Progenitor cell of endocrine pancreas (in vitro differentiated cells): Measurements from ENCODE around the gene OTOGL. TPM values are rescaled to one million over a fixed set of nuclear protein-coding genes. Genes with fewer than 3 reads are reported as not detected.

Source experiments
- DNase-seq: peaks from one replicate; pipeline ENCODE4 v3.0.0; 2021; ENCODE audit warnings: low spot score; ENCODE audit not compliant: unreplicated experiment
- H3K27ac Mint-ChIP-seq: 2 replicates; pipeline ENCODE4 v1.8.0; 2021; ENCODE audit warnings: mild to moderate bottlenecking, moderate library complexity, mixed read lengths
- H3K27me3 Mint-ChIP-seq: 2 replicates; pipeline ENCODE4 v1.8.0; 2021; ENCODE audit warnings: mixed read lengths
- H3K36me3 Mint-ChIP-seq: 2 replicates; pipeline ENCODE4 v1.8.0; 2022; ENCODE audit warnings: mixed read lengths; ENCODE audit not compliant: insufficient read depth
- H3K4me1 Mint-ChIP-seq: 2 replicates; pipeline ENCODE4 v1.8.0; 2021; ENCODE audit warnings: low read depth, mixed read lengths
- H3K4me3 Mint-ChIP-seq: 2 replicates; pipeline ENCODE4 v1.8.0; 2021; ENCODE audit warnings: low read depth, mild to moderate bottlenecking, moderate library complexity, mixed read lengths
- H3K9me3 Mint-ChIP-seq: 2 replicates; pipeline ENCODE4 v1.8.0; 2021; ENCODE audit warnings: low read depth, mixed read lengths
- CTCF ChIP-seq: fragments of 200-600 bp; sonication (generic); IDR thresholded peaks from one replicate; pipeline ENCODE4 v1.5.0; 2021; ENCODE audit warnings: antibody characterized with exemption, mild to moderate bottlenecking; ENCODE audit not compliant: unreplicated experiment
- total RNA-seq: library from RNA; stranded (reverse); gene quantifications from 2 replicates; pipeline ENCODE4 v1.2.1, GENCODE V29; 2021

Gene OTOGL
- total RNA-seq, 1 donor from 2014 or later, result 0.31 TPM

- Mint-ChIP-seq H3K27ac (no peak overlapping the region), H3K36me3 (no peaks in the 10 kb centered on the region), H3K27me3 (peaks cover 26% of the 10 kb centered on the region), H3K4me1 (peaks cover 3% of the 10 kb centered on the region), H3K9me3 (no peaks in the 10 kb centered on the region), H3K4me3 (no peak overlapping the region)
- no peak for DNase-seq
- no peak for TF ChIP-seq CTCF
These were observed 106.6 kb downstream of the OTOGL start for GRCh38 chr12:80205960-80206359.

- Mint-ChIP-seq H3K4me1 (peaks cover 20% of the 10 kb centered on the region), H3K36me3 (no peaks in the 10 kb centered on the region), H3K27ac (no peak overlapping the region), H3K9me3 (no peaks in the 10 kb centered on the region), H3K27me3 (peaks cover 17% of the 10 kb centered on the region), H3K4me3 (no peak overlapping the region)
- no peak for DNase-seq
- no peak for TF ChIP-seq CTCF
These were observed 108.7 kb downstream of the OTOGL start for GRCh38 chr12:80208071-80208470.

GRCh38 chr12:80211671-80212070 is 112.3 kb downstream of the OTOGL start:
- Mint-ChIP-seq H3K9me3 (no peaks in the 10 kb centered on the region), H3K4me3 (no peak overlapping the region), H3K27me3 (peaks cover 4% of the 10 kb centered on the region), H3K27ac (no peak overlapping the region), H3K36me3 (no peaks in the 10 kb centered on the region), H3K4me1 (peaks cover 35% of the 10 kb centered on the region)
- no peak for TF ChIP-seq CTCF
- DNase-seq, result no peak

GRCh38 chr12:80212938-80213645 is 113.8 kb downstream of the OTOGL start:
- H3K27ac Mint-ChIP-seq, result no peak overlapping the region
- H3K4me3 Mint-ChIP-seq, result no peak overlapping the region
- H3K27me3 Mint-ChIP-seq, result peaks cover 10% of the 10 kb centered on the region
- no peak for DNase-seq
- no peaks in the 10 kb centered on the region for H3K9me3 Mint-ChIP-seq
- TF ChIP-seq CTCF, result no peak
- no peaks in the 10 kb centered on the region for H3K36me3 Mint-ChIP-seq
- peaks cover 37% of the 10 kb centered on the region for H3K4me1 Mint-ChIP-seq

- TF ChIP-seq CTCF, result no peak
- Mint-ChIP-seq H3K4me3 (no peak overlapping the region), H3K9me3 (no peaks in the 10 kb centered on the region), H3K4me1 (peaks cover 38% of the 10 kb centered on the region), H3K27ac (peak overlapping the region; percentile 6), H3K27me3 (peaks cover 13% of the 10 kb centered on the region), H3K36me3 (no peaks in the 10 kb centered on the region)
- no peak for DNase-seq
These were observed 114.5 kb downstream of the OTOGL start for GRCh38 chr12:80213871-80214270.
